K562 (cell line): ENCODE data around the gene ZNF112. TPM values are rescaled to one million over a fixed set of nuclear protein-coding genes. Genes with fewer than 3 reads are reported as not detected.

Experiments used
- AFF1 ChIP-seq, 2 experiments: fragments of 450-650 bp; IDR thresholded peaks; 2 replicates each; pipeline ENCODE4 v1.6.1; 2018; ENCODE audit warnings: mild to moderate bottlenecking in 2 of 2, low read depth in 1 of 2; ENCODE audit not compliant: partially characterized antibody in 2 of 2
- ARNT ChIP-seq, 2 experiments: fragments of 450-650 bp; IDR thresholded peaks; 2 replicates each; pipeline ENCODE4 v1.6.1; 2016; ENCODE audit warnings: mild to moderate bottlenecking in 1 of 2
- CBFA2T2 ChIP-seq: fragments of 450-650 bp; conservative IDR thresholded peaks from 2 replicates; pipeline ENCODE4 v1.6.1; 2017; ENCODE audit warnings: mild to moderate bottlenecking
- CBX8 ChIP-seq: fragments of 200-600 bp; sonication (generic); IDR thresholded peaks from 2 replicates; pipeline ENCODE4 v1.6.1; 2012; ENCODE audit warnings: borderline replicate concordance, mixed run types, low read depth, mild to moderate bottlenecking, moderate library complexity, mixed read lengths, low read length, control low read depth, inconsistent platforms; ENCODE audit not compliant: poor library complexity, severe bottlenecking; ENCODE audit errors: extremely low read depth
- DACH1 ChIP-seq: fragments of 450-650 bp; IDR thresholded peaks from 2 replicates; pipeline ENCODE4 v1.6.1; 2018; ENCODE audit not compliant: partially characterized antibody
- ELF1 ChIP-seq: fragments of 200-800 bp; sonication (Bioruptor generic); IDR thresholded peaks from 2 replicates; pipeline ENCODE4 v1.6.1; 2016; ENCODE audit warnings: missing genetic modification characterization, missing compliant biosample characterization
- GABPB1 ChIP-seq: sonication (generic); formaldehyde crosslinking; IDR thresholded peaks from 2 replicates; pipeline ENCODE4 v1.8.0; 2022; ENCODE audit warnings: mild to moderate bottlenecking, missing genetic modification reagents
- HDGF ChIP-seq: fragments of 450-650 bp; IDR thresholded peaks from 2 replicates; pipeline ENCODE4 v1.6.1; 2016
- JUND ChIP-seq, 2 experiments: IDR thresholded peaks; 2 replicates in 1 of 2; 3 replicates in 1 of 2; pipeline ENCODE4 v1.6.1; 2011; ENCODE audit warnings: borderline replicate concordance in 2 of 2, low read depth in 2 of 2, low read length in 2 of 2, improper control_type of control experiment in 1 of 2, missing biosample characterization in 1 of 2, missing genetic modification characterization in 1 of 2, missing genetic modification reagents in 1 of 2
- KDM4B ChIP-seq, 2 experiments: fragments of 450-650 bp in 1 of 2; sonication (generic) in 1 of 2; IDR thresholded peaks; 2 replicates each; pipeline ENCODE4 v1.6.1; 2016 to 2017; ENCODE audit warnings: borderline replicate concordance in 2 of 2, antibody characterized with exemption in 1 of 2, low read depth in 1 of 2, mild to moderate bottlenecking in 1 of 2
- KLF1 ChIP-seq: fragments of 450-650 bp; IDR thresholded peaks from 2 replicates; pipeline ENCODE4 v1.6.1; 2016; ENCODE audit warnings: missing genetic modification characterization, missing compliant biosample characterization
- MLX ChIP-seq, 2 experiments: fragments of 450-650 bp in 1 of 2; sonication (generic) in 1 of 2; formaldehyde crosslinking; conservative IDR thresholded peaks; 2 replicates each; pipeline versions ENCODE4 v1.4.0 to v1.8.1; 2020 to 2022; ENCODE audit warnings: mild to moderate bottlenecking in 1 of 2, missing genetic modification reagents in 1 of 2
- NR3C1 ChIP-seq: sonication (generic); formaldehyde crosslinking; IDR thresholded peaks from 2 replicates; pipeline ENCODE4 v1.8.1; 2022; ENCODE audit warnings: missing genetic modification reagents
- PHF8 ChIP-seq: fragments of 200-600 bp; sonication (generic); IDR thresholded peaks from 2 replicates; pipeline ENCODE4 v1.6.1; 2012; ENCODE audit warnings: mixed run types, mild to moderate bottlenecking, inconsistent platforms, low read length, moderate library complexity, borderline replicate concordance
- RBM14 ChIP-seq: fragments of 200-400 bp; formaldehyde crosslinking; IDR thresholded peaks from 2 replicates; pipeline ENCODE4 v1.6.1; 2018; ENCODE audit warnings: low read depth, mild to moderate bottlenecking, low read length, moderate library complexity, borderline replicate concordance; ENCODE audit not compliant: insufficient read depth
- RBM22 ChIP-seq: fragments of 200-400 bp; formaldehyde crosslinking; IDR thresholded peaks from 2 replicates; pipeline ENCODE4 v1.6.1; 2018; ENCODE audit warnings: low read length, low read depth; ENCODE audit not compliant: poor library complexity, severe bottlenecking
- RBM34 ChIP-seq: fragments of 200-400 bp; formaldehyde crosslinking; IDR thresholded peaks from 2 replicates; pipeline ENCODE4 v1.6.1; 2018; ENCODE audit warnings: low read length, borderline replicate concordance; ENCODE audit not compliant: insufficient read depth
- SAFB ChIP-seq: fragments of 200-400 bp; formaldehyde crosslinking; IDR thresholded peaks from 2 replicates; pipeline ENCODE4 v1.6.1; 2017; ENCODE audit warnings: low read depth, low read length, borderline replicate concordance
- SETDB1 ChIP-seq: IDR thresholded peaks from one replicate; pipeline ENCODE4 v1.6.1; 2012; ENCODE audit warnings: low read length, control low read depth, inconsistent platforms
- TAF1 ChIP-seq: IDR thresholded peaks from 2 replicates; pipeline ENCODE4 v1.6.1; 2011; ENCODE audit warnings: mild to moderate bottlenecking, low read length, moderate library complexity; ENCODE audit not compliant: insufficient read depth, control insufficient read depth, severe bottlenecking; ENCODE audit errors: extremely low read depth
- TEAD1 ChIP-seq, 2 experiments: fragments of 450-650 bp in 1 of 2; sonication (generic) in 1 of 2; formaldehyde crosslinking; IDR thresholded peaks; 2 replicates each; pipeline versions ENCODE4 v1.4.0 to v1.8.0; 2020 to 2022; ENCODE audit warnings: mild to moderate bottlenecking in 2 of 2, missing genetic modification reagents in 1 of 2
- U2AF1 ChIP-seq: fragments of 200-400 bp; formaldehyde crosslinking; optimal IDR thresholded peaks from 2 replicates; pipeline ENCODE3; 2017; ENCODE audit warnings: mild to moderate bottlenecking, low read depth, low read length, moderate library complexity
- polyA plus RNA-seq, 8 experiments: library from polyadenylated mRNA; depleted of rRNA in 4 of 8; stranded (reverse) in 5 of 8; unstranded in 3 of 8; fragments of >200 nt; fragmentation: Nextera tagmentation in 2 of 8; fragmentation: Illumina TruSeq in 1 of 8; extraction: Ambion mirVana in 2 of 8; extraction: Trizol in 1 of 8; gene quantifications; 2 replicates each; pipeline versions ENCODE4 v1.2.1 to v1.2.3, GENCODE V29; 2011 to 2014; ENCODE audit warnings: inconsistent platforms in 1 of 8, missing spikeins in 1 of 8
- total RNA-seq, 7 experiments: library from RNA; depleted of rRNA in 6 of 7; stranded (reverse); fragments of >200 nt in 6 of 7; fragmentation: Illumina TruSeq in 2 of 7; extraction: Trizol in 2 of 7; gene quantifications; 2 replicates each; pipeline versions ENCODE4 v1.2.1 to v1.2.3, GENCODE V29; 2011 to 2021; ENCODE audit warnings: low replicate concordance in 1 of 7

The ZNF112 gene
- total and polyA plus RNA-seq, 9 of the 15 experiments (the other 6 are each of a cell fraction or from before 2014, with no cell fraction given), result 0.21 to 1.3 (median 0.61) TPM

GRCh38 chr19:44304659-44305193 lies 51.8 kb downstream of the ZNF112 start, which contains the start of gene ZNF235 (continued):
- TF ChIP-seq GABPB1 (CRISPR knock-in tag) (peak; percentile 91), ELF1 (peak; percentile 95), PHF8 (peak; percentile 61), MLX (CRISPR knock-in tag; conservative IDR thresholded peaks at IDR 0.05) (no peak), TAF1 (peak; percentile 44), SETDB1 (no peak), KDM4B (IDR thresholded peaks at IDR 0.05; ENCODE audit: borderline replicate concordance in 2 of 2, low read depth in 1 of 2) (peak in 1 of 2 experiments; percentile 91; a peak in 2 of 4 replicates), NR3C1 (CRISPR knock-in tag) (no peak), RBM14 (no peak), TEAD1 (CRISPR knock-in tag; IDR thresholded peaks at IDR 0.05) (no peak), AFF1 (IDR thresholded peaks at IDR 0.05; ENCODE audit: low read depth in 1 of 2, partially characterized antibody in 2 of 2) (peak in 1 of 2 experiments; percentile 95), RBM22 (no peak), RBM34 (no peak), CBFA2T2 (no peak), CBX8 (no peak), DACH1 (peak; percentile 71), KLF1 (tag) (no peak), JUND (IDR thresholded peaks at IDR 0.05; ENCODE audit: borderline replicate concordance, low read depth, low read length) (peak; percentile 93), JUND (tag; IDR thresholded peaks at IDR 0.05; ENCODE audit: borderline replicate concordance, low read depth, low read length) (peak; percentile 93; the same call in 2 of the 3 replicates), SAFB (no peak), HDGF (no peak), ARNT (IDR thresholded peaks at IDR 0.05) (no peak), U2AF1 (no peak)
